ENCODE results near the gene JPH4.

The JPH4 gene

DNA sequence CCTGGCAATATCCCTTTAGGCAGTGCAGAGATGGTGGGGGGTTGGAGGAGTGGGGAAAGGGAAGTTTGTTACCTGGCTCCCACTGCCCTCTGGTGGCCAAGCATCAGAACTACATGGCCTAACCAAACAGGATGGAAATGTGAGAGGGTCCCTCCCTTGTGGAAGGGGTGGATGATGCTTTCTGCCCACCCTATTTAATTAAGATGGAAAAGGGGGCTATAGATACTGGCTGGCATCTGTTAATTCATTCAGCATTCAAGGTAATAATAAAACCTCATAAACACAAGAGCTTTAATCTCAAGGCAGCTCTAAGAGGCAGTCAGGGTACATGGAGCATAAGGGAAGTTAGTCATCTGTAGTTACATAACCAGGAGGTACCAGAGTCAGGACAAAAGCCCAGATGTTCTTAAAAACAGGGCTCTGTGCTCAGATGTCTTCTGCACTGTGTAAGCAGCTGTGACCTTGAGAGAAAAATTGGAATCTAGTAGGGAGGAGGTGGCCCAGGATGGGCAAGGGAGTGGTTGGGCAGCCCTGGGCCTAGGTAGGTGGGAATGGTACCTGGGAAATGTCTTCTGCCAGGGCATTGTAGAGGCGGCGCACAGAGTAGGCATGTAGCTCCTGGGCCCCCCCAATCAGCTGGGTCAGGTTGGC, 15.6 kb downstream of the JPH4 start:
- no peak for TF ChIP-seq POLR2A (IDR thresholded peaks at IDR 0.05; ENCODE audit: extremely low read depth, insufficient read length)
- TF ChIP-seq, protein P1, sequence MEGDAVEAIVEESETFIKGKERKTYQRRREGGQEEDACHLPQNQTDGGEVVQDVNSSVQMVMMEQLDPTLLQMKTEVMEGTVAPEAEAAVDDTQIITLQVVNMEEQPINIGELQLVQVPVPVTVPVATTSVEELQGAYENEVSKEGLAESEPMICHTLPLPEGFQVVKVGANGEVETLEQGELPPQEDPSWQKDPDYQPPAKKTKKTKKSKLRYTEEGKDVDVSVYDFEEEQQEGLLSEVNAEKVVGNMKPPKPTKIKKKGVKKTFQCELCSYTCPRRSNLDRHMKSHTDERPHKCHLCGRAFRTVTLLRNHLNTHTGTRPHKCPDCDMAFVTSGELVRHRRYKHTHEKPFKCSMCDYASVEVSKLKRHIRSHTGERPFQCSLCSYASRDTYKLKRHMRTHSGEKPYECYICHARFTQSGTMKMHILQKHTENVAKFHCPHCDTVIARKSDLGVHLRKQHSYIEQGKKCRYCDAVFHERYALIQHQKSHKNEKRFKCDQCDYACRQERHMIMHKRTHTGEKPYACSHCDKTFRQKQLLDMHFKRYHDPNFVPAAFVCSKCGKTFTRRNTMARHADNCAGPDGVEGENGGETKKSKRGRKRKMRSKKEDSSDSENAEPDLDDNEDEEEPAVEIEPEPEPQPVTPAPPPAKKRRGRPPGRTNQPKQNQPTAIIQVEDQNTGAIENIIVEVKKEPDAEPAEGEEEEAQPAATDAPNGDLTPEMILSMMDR (IDR thresholded peaks at IDR 0.05; ENCODE audit: low read depth, low read length) = peak; percentile 89
- no peak overlapping the region for H3K4me3 ChIP-seq (ENCODE audit: low read depth, low read length)
- peak; percentile 68 for DNase-seq (ENCODE audit: low read depth)

DNA sequence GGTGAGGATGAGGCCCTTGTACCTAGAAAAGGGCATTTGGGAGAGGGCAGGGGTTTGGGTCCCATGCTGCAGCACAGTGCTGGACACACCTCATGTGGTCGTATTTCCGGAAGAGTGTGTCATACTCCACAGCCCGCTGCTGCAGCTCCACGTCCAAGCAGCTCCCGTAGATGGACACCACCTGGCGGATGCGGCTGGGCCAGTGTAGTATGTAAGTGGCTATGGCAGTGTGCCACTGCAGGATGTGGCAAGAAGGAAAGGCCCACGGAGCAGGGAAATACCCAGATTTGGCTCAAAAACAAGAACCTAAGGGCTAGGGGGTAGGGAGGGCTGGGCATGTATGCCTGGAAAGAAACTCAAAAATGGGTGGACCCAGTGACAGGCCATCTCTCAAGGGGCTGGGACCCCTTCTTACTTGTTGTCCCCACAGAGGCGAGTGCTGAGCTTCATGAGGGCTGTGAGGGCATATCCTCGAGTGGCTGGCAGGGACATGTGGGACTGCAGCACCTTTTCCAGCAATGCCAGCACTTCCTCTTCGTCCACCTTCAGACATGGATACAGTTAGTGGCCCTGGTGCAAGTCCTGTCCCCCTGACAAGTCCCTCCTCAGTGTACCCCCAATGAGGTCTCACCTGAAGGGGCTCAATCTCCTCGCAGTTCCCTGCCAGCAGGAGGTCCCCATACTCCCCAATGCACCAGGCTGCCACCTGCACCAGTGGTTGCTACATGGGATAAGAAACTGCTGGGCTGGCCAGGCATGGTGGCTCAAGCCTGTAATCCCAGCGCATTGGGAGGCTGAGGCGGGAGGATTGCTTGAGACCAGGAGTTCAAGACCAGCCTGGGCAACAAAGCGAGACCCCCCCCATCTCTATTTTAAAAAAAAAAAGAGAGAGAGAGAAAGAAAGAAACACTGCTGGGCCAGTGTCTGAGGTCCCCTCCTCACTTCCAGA, 16.4 kb downstream of the JPH4 start:
- H3K4me3 ChIP-seq (ENCODE audit: low read depth, low read length) = no peak overlapping the region
- TF ChIP-seq, protein P1 (IDR thresholded peaks at IDR 0.05; ENCODE audit: low read depth, low read length) = no peak
- TF ChIP-seq, protein P2, sequence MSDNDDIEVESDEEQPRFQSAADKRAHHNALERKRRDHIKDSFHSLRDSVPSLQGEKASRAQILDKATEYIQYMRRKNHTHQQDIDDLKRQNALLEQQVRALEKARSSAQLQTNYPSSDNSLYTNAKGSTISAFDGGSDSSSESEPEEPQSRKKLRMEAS (IDR thresholded peaks at IDR 0.05; ENCODE audit: low read depth, low read length) = no peak
- TF ChIP-seq POLR2A (IDR thresholded peaks at IDR 0.05; ENCODE audit: extremely low read depth, insufficient read length) = no peak
- TF ChIP-seq MYC (IDR thresholded peaks at IDR 0.05; ENCODE audit: low read depth, low read length) = no peak
- DNase-seq (ENCODE audit: low read depth) = no peak

DNA sequence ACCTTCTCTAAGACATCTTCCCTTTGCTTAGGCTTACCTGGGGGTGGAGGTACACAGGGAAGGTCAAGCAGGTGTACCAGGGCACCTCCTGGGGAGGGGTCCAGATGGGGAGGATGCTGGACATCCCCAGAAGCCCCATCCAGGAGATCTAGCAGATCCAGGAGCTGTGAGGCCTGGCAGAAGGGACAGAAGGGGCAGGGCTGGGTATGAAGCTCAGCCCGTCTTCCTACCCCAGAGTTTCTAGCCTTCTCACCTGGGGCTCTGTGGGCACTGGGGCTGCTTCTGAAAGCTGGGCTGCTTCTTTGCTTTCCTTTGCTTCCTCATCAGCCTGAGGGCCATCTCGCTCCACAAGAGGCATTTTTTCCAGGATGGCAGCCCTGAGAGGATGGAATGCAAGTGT, 17.3 kb downstream of the JPH4 start:
- H3K4me3 ChIP-seq (ENCODE audit: low read depth, low read length) = no peak overlapping the region
- no peak for DNase-seq (ENCODE audit: low read depth)
- TF ChIP-seq POLR2A (IDR thresholded peaks at IDR 0.05; ENCODE audit: extremely low read depth, insufficient read length) (no peak), MYC (IDR thresholded peaks at IDR 0.05; ENCODE audit: low read depth, low read length) (no peak)
- TF ChIP-seq, protein P2 (IDR thresholded peaks at IDR 0.05; ENCODE audit: low read depth, low read length) = no peak
- TF ChIP-seq, protein P1 (IDR thresholded peaks at IDR 0.05; ENCODE audit: low read depth, low read length) = no peak

DNA sequence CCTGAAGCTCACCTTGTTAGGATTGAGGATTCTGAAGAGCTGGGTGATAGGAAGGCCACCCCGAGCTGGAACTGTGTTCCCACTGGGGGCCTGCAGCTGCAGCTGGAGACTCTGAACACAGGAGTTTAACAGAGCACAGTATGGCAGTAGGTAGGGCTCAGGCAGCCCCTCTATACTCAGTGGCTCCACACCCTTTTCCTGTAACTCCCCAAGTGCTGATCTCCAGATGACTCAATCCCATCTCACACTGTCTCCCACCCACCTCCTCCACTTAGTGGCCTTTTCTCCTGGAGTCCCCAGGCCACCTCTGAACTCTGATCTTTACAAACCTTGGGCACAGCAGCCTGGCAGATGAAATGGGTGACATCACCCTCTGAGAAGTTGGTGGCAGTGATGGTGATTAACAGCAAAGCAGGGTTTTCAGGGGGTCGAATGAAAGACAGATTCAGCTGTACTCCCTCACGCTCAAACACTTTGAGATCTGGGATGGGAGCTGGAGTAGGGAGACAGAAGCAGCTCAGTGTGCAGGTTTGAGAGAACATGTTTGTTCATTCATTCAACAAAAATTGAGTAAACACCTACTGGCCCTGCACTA, 18.6 kb downstream of the JPH4 start:
- no peak for TF ChIP-seq POLR2A (IDR thresholded peaks at IDR 0.05; ENCODE audit: extremely low read depth, insufficient read length)
- TF ChIP-seq, protein P2 (IDR thresholded peaks at IDR 0.05; ENCODE audit: low read depth, low read length) = no peak
- no peak for TF ChIP-seq MYC (IDR thresholded peaks at IDR 0.05; ENCODE audit: low read depth, low read length)
- TF ChIP-seq, protein P1 (IDR thresholded peaks at IDR 0.05; ENCODE audit: low read depth, low read length) = no peak
- H3K4me3 ChIP-seq (ENCODE audit: low read depth, low read length) = no peak overlapping the region
- DNase-seq (ENCODE audit: low read depth) = no peak

DNA sequence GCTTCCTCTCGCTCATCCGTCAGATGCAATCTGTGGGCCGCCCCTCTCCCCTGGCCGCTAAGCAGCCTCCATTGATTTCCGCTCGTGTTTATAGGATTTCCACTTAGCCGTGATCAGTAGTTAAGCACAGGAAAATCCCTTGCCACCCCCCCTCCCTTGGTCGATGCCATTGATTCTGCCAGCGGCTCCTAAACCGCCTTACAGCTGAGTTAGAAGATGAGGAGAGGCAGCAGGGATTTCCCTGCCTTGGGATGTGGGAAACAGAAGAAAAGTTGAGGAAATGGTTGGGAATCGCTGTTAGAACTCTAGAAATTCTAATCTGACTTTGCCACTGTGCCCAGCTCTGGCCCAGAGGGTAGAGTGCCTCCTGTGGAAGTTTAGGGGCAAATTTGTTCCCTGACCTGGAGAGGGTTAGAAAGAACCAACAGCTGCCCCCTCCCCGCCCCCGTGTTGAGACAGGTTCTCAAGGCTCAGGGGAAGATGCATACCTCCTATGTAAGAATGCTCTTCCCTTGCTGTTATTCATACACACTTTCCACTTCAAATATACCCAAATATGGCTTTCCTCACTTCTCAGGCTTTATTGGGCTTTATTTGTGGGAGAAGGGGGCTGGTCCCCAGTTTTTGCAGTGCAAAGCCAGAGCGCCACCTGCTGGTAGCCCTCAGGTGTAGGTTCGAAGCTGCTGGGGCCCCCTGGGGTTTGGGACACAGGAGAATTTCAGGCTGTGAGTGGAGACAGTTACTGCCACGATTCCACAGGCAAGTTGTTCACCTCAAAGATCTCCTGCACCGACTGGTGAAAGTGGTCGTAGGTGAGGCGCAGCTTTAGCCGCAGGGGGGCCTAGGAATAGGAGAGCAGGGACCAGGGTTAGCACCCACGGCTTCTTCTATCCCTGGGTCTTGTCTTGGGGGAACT, 19.3 kb downstream of the JPH4 start:
- no peak overlapping the region for H3K4me3 ChIP-seq (ENCODE audit: low read depth, low read length)
- TF ChIP-seq, protein P1 (IDR thresholded peaks at IDR 0.05; ENCODE audit: low read depth, low read length) = peak; percentile 90
- no peak for TF ChIP-seq MYC (IDR thresholded peaks at IDR 0.05; ENCODE audit: low read depth, low read length)
- DNase-seq (ENCODE audit: low read depth) = peak; percentile 72
